Activated CD4-positive, alpha-beta T cell treated with anti-CD3 and anti-CD28 coated beads, Interleukin-2, amount 50 U/mL, for 4 hours (primary cell): ENCODE data around the gene TMEM163.

Experiments
- DNase-seq, 2 experiments: peaks; one replicate each; pipeline ENCODE4 v3.0.0-alpha.2; 2020

TMEM163 gene

GRCh38 chr2:134721596-134721995 is 2.8 kb upstream of the TMEM163 start:
- DNase-seq: no peak

- no peak for DNase-seq
Observed at GRCh38 chr2:134718023-134718816, 580 bp downstream of the TMEM163 start.

GRCh38 chr2:134717286-134718022 is 1.3 kb downstream of the TMEM163 start:
- no peak for DNase-seq

- DNase-seq: no peak
Observed at GRCh38 chr2:134716721-134717243, 2.0 kb downstream of the TMEM163 start.

DNA sequence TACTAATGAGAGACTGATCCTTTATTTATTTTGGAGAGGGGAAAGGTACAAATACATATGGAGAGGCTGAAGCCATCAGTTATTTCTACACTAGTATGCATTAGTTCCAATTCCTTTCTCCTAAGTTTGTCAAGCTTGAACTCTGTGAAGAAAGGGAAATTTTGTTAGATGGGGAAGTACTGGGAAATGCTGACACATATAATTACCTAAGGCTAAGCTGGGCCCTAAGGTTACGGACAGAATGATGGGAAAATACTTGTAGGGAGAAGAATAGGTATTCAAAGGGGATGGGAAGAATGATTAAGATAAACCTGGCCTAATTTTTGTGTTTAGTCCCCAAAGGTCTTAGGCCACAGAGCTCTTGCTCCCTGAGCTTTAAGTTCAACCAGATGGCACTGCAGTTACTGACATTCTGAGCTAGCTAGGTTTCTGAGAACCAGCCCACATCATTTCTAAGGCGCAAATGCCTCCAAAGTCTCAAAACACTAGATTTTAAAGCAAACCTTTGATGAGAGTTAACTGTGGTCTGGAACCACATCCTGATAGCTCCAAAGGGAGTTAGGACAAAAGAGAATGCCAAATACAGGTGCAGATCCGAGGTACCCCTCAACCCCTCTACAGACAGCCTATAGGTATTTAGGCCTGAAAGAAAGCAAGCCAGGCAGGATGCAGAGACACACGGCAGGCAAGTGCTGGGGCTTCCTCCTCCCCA is 2.7 kb downstream of the TMEM163 start:
- no peak for DNase-seq

GRCh38 chr2:134714228-134714627 is 4.6 kb downstream of the TMEM163 start:
- no peak for DNase-seq

DNA sequence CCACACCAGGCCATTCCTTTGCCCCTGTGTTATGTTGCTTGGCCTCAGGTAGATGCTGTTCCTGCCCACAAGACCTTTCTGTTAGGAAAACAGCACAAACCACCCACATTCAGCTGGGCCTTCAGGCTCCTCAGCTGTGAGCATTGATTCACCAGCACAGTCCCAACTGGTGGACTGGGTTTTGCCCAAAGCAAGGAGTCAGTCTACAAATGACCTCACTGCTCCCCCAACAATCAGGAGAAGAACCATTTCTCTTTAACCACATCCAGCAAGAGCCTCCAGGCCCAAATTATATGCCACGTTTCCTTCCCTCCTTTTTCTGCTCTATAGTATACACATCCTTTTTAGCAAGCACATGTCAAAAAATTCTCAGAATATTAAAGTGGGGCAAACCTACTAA is 5.2 kb downstream of the TMEM163 start:
- no peak for DNase-seq

DNA sequence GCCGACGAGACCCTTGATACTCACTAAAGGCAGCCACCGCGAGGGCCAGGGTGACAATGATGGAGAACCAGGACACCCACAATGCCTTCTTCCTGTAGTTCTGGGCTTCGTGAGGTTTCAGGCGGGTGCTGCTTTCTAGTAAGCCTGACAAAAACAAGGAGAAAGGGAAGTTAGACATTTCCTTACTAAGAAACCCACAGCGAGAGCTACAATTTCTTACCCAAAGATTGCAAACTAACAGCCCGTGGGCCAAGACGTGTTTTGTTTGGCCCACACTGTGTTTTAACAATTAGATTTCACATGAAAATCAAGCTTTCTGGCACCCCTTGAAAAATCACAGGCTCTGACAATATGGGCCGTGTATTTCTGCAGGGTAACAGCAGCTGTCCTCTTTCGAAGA is 5.6 kb downstream of the TMEM163 start:
- DNase-seq: no peak

DNA sequence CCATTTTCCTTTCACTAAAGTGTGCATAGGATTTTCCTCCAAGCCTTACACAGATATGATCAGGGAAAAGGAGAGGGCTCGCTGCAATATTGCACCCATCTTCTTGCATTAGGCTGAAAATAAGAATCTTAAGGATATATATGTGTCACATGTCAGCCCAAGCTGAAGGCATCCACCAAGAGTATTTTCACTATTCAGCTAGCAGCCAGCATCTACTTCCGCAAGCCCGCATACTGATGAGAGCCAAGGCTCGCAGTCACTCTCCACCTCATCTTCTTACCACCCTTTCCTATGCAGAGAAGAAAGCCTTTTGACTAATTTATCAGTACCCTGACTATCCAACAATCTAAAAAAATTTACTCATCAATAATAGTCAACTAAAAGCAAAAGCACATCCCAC is 6.1 kb downstream of the TMEM163 start:
- no peak for DNase-seq

- no peak for DNase-seq
Observed at GRCh38 chr2:134712299-134712698, 6.5 kb downstream of the TMEM163 start.

GRCh38 chr2:134711692-134712091 is 7.1 kb downstream of the TMEM163 start:
- no peak for DNase-seq

DNA sequence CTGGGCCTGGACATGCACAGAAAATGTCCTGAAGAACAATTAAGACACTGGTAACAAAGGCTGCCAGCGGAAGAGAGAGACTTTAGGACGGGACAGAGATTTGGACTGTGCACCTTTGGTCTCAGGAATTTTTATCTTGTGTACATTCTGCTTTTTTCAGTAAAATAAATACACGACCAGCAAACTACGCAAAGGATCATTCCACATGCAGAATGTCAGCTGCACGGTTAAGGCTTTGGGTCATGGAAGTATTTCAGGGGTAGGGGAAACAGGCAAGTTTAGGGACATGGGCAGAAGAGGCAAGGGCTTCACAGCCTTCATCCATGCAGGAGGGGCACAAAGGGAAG is 11.5 kb downstream of the TMEM163 start:
- DNase-seq: no peak

DNA sequence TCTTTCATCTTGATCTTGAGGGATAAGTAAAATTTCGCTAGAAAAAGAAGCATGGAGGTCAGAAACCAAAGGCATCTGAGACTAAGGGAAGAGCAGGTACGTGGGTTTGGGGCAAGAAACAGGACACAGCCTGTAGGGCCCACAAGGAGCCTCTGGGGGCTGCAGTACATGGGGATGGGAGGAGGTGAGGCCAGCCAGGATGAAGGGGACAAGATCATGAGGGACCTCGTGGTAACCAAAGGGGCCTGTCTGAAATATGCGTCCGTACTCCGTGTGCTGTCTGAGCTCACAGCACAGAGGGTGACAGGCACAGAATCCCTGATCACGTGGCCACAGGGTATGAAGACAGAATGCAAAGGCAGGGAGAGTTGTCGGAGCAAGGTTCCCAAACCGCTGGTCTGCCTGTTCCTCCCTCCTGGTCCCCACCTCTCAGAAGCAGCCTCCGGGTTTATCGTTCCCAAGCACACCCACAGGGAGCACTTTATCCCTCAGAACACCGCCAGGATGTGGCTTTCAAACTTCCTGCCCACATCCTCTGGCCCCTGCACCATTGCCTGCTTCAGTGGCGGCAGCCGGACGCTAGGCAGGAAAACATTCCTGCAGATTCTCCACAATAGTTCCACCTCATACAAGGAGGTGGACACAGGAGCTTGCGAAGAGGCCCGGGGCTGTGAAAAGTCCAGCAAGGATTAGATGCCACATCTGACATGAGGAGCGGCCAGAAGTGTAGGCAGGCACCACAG is 12.0 kb downstream of the TMEM163 start:
- DNase-seq: no peak

- DNase-seq: no peak
Observed at GRCh38 chr2:134705861-134706586, 12.8 kb downstream of the TMEM163 start.

DNA sequence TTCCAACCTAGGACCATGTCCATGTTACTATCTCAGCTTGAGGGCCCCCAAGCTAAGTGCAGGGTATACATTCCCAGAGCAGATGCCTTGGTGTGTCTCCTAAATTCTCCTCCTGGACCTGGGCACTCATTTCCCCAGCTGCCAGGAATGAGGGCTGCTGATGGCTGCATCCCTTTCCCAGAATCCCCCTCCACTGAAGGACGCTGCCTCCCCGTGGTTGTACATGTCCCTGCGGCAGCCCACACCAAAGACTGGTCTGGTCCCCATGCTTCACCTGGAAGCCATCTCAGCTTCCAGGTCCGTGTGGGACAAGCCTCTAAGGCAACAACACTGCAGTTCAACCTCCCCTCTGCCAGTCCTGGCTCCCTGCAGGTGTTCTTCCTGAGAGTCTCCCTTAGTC is 14.6 kb downstream of the TMEM163 start:
- DNase-seq: no peak

DNA sequence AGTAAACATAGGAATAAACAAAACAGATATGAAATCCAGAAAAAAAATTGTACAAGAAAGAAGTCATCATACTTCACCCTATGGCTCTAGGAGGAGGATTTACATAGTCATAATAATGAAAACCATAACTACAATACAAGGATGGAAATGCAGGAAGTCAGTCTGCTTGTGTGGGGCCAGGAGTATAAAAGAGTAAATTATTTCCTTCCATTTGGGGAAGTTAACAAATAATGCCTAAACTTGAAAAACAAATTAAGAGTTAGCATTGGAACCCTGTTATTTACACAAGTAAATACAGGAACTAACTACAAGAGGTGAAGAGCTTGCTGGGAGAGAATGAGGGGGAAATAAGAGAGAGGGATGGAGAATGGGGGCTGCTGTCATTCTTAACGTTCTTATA is 15.4 kb downstream of the TMEM163 start:
- no peak for DNase-seq

DNA sequence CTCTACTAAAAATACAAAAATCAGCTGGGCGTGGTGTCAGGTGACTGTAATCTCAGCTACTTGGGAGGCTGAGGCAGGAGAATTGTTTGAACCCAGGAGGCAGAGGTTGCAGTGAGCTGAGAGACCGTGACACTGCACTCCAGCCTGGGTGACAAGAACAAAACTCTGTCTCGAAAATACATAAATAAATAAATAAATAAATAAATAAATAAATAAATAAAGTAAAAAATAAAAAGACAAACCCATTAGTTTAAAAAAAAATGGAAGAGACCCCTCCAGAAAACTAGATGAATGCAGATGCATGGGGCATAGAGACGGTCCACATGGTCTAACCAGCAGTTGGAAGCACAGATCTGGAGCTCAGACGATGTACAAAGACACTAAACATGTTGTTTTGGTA is 18.1 kb downstream of the TMEM163 start:
- DNase-seq: no peak

GRCh38 chr2:134694411-134694810 is 24.4 kb downstream of the TMEM163 start:
- no peak for DNase-seq

- no peak for DNase-seq
Observed at GRCh38 chr2:134693359-134694330, 25.2 kb downstream of the TMEM163 start.

- no peak for DNase-seq
Observed at GRCh38 chr2:134692499-134692898, 26.3 kb downstream of the TMEM163 start.

DNA sequence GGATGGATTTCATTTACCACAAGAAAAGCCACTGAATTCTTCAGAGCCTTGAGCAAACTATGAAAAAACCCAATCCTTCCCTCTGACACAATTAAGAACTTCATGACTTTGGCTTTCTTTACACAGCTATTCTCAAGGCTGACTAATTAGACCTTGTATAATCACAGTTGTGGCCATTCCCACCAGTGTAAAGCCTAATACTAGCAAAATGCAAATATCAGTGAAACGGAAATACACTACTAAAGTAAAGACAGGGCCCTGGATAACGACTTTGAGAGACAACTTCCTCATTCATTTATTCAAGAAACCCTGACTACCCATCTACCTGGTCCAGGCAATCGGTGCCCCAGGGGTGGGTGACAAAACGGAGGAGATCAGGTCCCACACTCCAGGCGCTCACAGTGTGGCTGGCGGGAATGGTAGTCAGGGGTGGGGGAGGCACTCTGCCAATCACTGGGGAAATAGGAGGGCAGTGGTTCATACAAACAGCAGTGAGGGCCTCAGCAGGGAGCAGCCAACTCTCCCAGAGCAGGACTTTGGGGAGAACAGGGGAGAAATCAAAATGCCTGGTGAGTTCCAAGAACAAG is 28.1 kb downstream of the TMEM163 start:
- no peak for DNase-seq
